Skeletal muscle satellite cell (primary cell): ENCODE data around the gene BTBD1.

Experiments used
- H3K27me3 ChIP-seq: 2 replicates; pipeline ENCODE4 v1.7.0; 2013; ENCODE audit warnings: low read length; ENCODE audit not compliant: control insufficient read depth, insufficient read depth
- H3K36me3 ChIP-seq: 2 replicates; pipeline ENCODE4 v1.7.0; 2013; ENCODE audit warnings: mild to moderate bottlenecking, control low read depth, low read length; ENCODE audit not compliant: insufficient read depth
- H3K4me1 ChIP-seq: 2 replicates; pipeline ENCODE4 v1.7.0; 2013; ENCODE audit warnings: low read length; ENCODE audit not compliant: control insufficient read depth, insufficient read depth
- H3K4me2 ChIP-seq: 2 replicates; pipeline ENCODE4 v1.7.0; 2013; ENCODE audit warnings: mild to moderate bottlenecking, low read length
- H3K4me3 ChIP-seq: 2 replicates; pipeline ENCODE4 v1.7.0; 2013; ENCODE audit warnings: low read length
- H3K9ac ChIP-seq: 2 replicates; pipeline ENCODE4 v1.7.0; 2013; ENCODE audit warnings: mild to moderate bottlenecking, low read depth, low read length, moderate library complexity
- H3K9me3 ChIP-seq: replicated peaks from 2 replicates; pipeline ENCODE4 v1.7.0; 2013; ENCODE audit warnings: mild to moderate bottlenecking, control low read depth, low read length

The BTBD1 gene

GRCh38 chr15:83108266-83109219 lies 41.5 kb upstream of the BTBD1 start:
- Histone ChIP-seq H3K36me3 (no peaks in the 10 kb centered on the region), H3K9me3 (no peaks in the 10 kb centered on the region), H3K4me1 (peaks cover 32% of the 10 kb centered on the region), H3K9ac (no peak overlapping the region), H3K27me3 (peaks cover 8% of the 10 kb centered on the region), H3K4me3 (peak overlapping the region; percentile 9), H3K4me2 (peak overlapping the region; percentile 94)

GRCh38 chr15:83107841-83108181 lies 40.8 kb upstream of the BTBD1 start:
- Histone ChIP-seq H3K4me1 (peaks cover 26% of the 10 kb centered on the region), H3K4me3 (peak overlapping the region; percentile 71), H3K9me3 (no peaks in the 10 kb centered on the region), H3K36me3 (no peaks in the 10 kb centered on the region), H3K9ac (no peak overlapping the region), H3K4me2 (peak overlapping the region; percentile 94), H3K27me3 (peaks cover 8% of the 10 kb centered on the region)

GRCh38 chr15:83106994-83107840 lies 40.2 kb upstream of the BTBD1 start, which contains the start of gene TM6SF1:
TM6SF1 (plus strand) TSS chr15:83107645; CDS start chr15:83107681, 36 bp downstream.
- Histone ChIP-seq H3K9ac (no peak within 1 kb of the TSS), H3K4me3 (peak within 1 kb of the TSS; percentile 71)

GRCh38 chr15:83105440-83105839 lies 38.4 kb upstream of the BTBD1 start:
- no peak overlapping the region for H3K9ac ChIP-seq
- peaks cover 26% of the 10 kb centered on the region for H3K27me3 ChIP-seq
- no peak overlapping the region for H3K4me3 ChIP-seq
- no peak overlapping the region for H3K4me2 ChIP-seq
- peaks cover 18% of the 10 kb centered on the region for H3K4me1 ChIP-seq
- no peaks in the 10 kb centered on the region for H3K9me3 ChIP-seq
- no peaks in the 10 kb centered on the region for H3K36me3 ChIP-seq

More at GRCh38 chr15:83106994-83107840, 40.2 kb upstream of the BTBD1 start, which contains the start of gene TM6SF1:
- no peaks in the 10 kb centered on the region for H3K9me3 ChIP-seq
- no peaks in the 10 kb centered on the region for H3K36me3 ChIP-seq
- peaks cover 11% of the 10 kb centered on the region for H3K27me3 ChIP-seq
- H3K4me1 ChIP-seq: peaks cover 20% of the 10 kb centered on the region
- H3K4me2 ChIP-seq: peak within 1 kb of the TSS; percentile 94

GRCh38 chr15:83104141-83104540 lies 37.1 kb upstream of the BTBD1 start:
- Histone ChIP-seq H3K4me2 (no peak overlapping the region), H3K9ac (no peak overlapping the region), H3K4me1 (peaks cover 18% of the 10 kb centered on the region), H3K36me3 (no peaks in the 10 kb centered on the region), H3K4me3 (no peak overlapping the region), H3K9me3 (no peaks in the 10 kb centered on the region), H3K27me3 (peaks cover 38% of the 10 kb centered on the region)

- no peak overlapping the region for H3K9ac ChIP-seq
These were observed 35.3 kb upstream of the BTBD1 start for GRCh38 chr15:83102346-83102745.

GRCh38 chr15:83100097-83100646 lies 33.1 kb upstream of the BTBD1 start:
- Histone ChIP-seq H3K27me3 (peaks cover 45% of the 10 kb centered on the region), H3K9me3 (peaks cover 6% of the 10 kb centered on the region), H3K4me3 (no peak overlapping the region), H3K4me1 (no peaks in the 10 kb centered on the region), H3K36me3 (no peaks in the 10 kb centered on the region), H3K4me2 (no peak overlapping the region), H3K9ac (no peak overlapping the region)

More at GRCh38 chr15:83102346-83102745, 35.3 kb upstream of the BTBD1 start:
- Histone ChIP-seq H3K36me3 (no peaks in the 10 kb centered on the region), H3K4me3 (no peak overlapping the region), H3K4me2 (no peak overlapping the region), H3K9me3 (peaks cover 6% of the 10 kb centered on the region), H3K4me1 (peaks cover 4% of the 10 kb centered on the region), H3K27me3 (peaks cover 45% of the 10 kb centered on the region)

GRCh38 chr15:83099290-83099689 lies 32.2 kb upstream of the BTBD1 start:
- Histone ChIP-seq H3K9ac (no peak overlapping the region), H3K4me2 (no peak overlapping the region), H3K4me3 (no peak overlapping the region), H3K36me3 (no peaks in the 10 kb centered on the region), H3K4me1 (no peaks in the 10 kb centered on the region), H3K9me3 (peaks cover 6% of the 10 kb centered on the region), H3K27me3 (peaks cover 45% of the 10 kb centered on the region)

GRCh38 chr15:83098079-83098478 lies 31.0 kb upstream of the BTBD1 start:
- no peaks in the 10 kb centered on the region for H3K36me3 ChIP-seq
- H3K4me3 ChIP-seq: no peak overlapping the region
- H3K4me2 ChIP-seq: no peak overlapping the region
- H3K9ac ChIP-seq: no peak overlapping the region
- H3K4me1 ChIP-seq: no peaks in the 10 kb centered on the region
- peaks cover 6% of the 10 kb centered on the region for H3K9me3 ChIP-seq
- H3K27me3 ChIP-seq: peaks cover 45% of the 10 kb centered on the region

GRCh38 chr15:83094583-83094982 lies 27.5 kb upstream of the BTBD1 start:
- Histone ChIP-seq H3K4me1 (peaks cover 2% of the 10 kb centered on the region), H3K4me2 (no peak overlapping the region), H3K27me3 (peaks cover 18% of the 10 kb centered on the region), H3K4me3 (no peak overlapping the region), H3K9ac (no peak overlapping the region), H3K36me3 (no peaks in the 10 kb centered on the region), H3K9me3 (peaks cover 6% of the 10 kb centered on the region)

GRCh38 chr15:83092309-83092976 lies 25.4 kb upstream of the BTBD1 start:
- peaks cover 2% of the 10 kb centered on the region for H3K4me1 ChIP-seq
- H3K27me3 ChIP-seq: peaks cover 4% of the 10 kb centered on the region
- no peaks in the 10 kb centered on the region for H3K36me3 ChIP-seq
- H3K4me2 ChIP-seq: no peak overlapping the region
- H3K9me3 ChIP-seq: no peaks in the 10 kb centered on the region
- H3K9ac ChIP-seq: no peak overlapping the region
- no peak overlapping the region for H3K4me3 ChIP-seq
